Posterior vena cava (tissue), 2 donors: ENCODE results near the gene AJAP1. TPM values are rescaled to one million over a fixed set of nuclear protein-coding genes. Genes with fewer than 3 reads are reported as not detected.
"Not testable (repeated sequence)": the region's sequence is repeated elsewhere in the genome, so short reads cannot be mapped to it uniquely, and the experiment has no call there.

Experiments used
- DNase-seq: peaks from one replicate; pipeline ENCODE4 v3.0.0-alpha.2; 2020; ENCODE audit warnings: low spot score
- intact Hi-C, 2 donors: fragments of 100-400 bp; cut with DNase I; formaldehyde crosslinking; loops; one replicate each; pipeline versions ENCODE4 v1.14.1 to v1.14.2; 2022 to 2023
- total RNA-seq, 2 donors: library from RNA; stranded (reverse); fragmentation: NEBNext Ultra II Directional; extraction: Animal tissue kit (Norgen Biotek cat#: 25700); gene quantifications; one replicate each; pipeline ENCODE4 v1.2.1, GENCODE V29; 2021
- donor health status: DM: yes; HTN: yes; CAD: no.
- donor health status: DM: yes; HTN: yes; CAD: no.

Gene AJAP1
- total RNA-seq, 2 donors from 2014 or later = 0.32 to 0.57 TPM

DNA sequence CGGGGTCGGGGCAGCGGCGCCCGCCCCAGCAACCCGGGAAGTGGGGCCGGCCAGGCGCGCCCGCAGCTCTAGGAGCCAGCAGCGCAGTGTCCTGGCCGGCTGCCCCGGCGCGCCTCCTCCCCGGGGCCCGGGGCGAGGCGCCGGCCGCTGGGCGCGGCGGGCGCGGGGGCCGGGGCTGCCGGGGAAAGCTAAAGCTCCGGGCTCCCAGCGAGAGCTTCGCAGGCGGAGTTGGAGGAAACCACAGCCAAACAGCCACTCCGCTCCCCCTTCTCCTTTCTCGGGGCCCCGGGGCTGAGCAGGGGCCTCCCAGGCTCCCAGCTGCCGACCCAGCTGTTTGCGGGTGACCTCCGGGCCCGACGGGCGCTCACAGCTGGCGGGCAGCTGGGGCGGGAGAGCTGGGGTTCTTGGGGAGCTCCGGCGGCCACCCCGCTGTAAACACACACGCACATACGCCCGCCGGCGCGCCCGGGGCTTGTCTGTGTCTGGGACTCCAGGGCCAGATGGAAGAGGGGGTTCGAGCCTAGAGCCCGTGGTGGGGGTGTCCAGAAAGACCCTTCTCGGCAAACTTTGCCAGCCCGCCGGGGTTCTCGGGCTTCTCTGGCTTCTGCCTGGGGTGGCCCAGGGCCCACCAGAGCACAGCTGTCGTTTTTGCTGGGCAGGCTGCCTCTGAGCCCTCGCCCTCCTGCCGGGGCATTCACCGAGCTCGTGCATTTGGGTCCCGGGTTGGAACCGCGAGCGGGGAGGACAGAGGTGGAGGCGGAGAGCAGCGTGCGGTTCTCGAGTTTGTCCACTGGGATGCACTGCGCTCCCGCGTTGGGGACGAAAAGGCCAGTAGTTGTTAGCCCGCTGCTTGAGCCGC lies 1.5 kb downstream of the AJAP1 start:
- intact Hi-C loops = no loop called here
- DNase-seq = no peak

DNA sequence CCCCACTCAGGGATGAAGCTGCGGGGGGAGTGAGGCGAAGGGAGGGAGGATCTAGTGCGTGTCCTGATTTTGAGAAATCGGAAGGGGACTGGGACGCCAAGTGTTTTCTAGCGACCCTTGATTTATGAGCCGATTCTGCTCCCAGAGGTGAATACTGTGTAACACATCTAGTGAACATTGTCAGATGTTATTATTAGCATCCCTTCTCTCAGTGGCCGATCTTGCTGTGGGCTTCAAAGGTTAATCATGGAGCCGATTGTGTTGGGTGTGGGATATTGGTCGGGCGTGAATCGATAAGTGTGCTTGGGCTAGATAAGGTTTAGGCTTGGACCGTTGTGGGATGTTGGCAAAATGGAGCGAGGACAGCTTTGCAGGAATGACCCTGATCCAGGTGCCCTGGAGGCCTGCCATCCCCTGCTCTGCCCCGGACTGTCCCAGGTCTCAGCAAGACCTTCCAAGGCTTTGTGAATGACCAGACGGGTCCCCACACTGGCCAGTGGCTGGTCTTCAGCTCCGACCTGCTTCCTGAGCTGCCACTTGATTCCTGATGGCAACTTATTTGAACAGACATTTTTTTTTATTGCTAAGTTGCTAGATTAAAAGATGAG lies 2.2 kb downstream of the AJAP1 start:
- intact Hi-C loops = no loop called here
- DNase-seq = no peak

DNA sequence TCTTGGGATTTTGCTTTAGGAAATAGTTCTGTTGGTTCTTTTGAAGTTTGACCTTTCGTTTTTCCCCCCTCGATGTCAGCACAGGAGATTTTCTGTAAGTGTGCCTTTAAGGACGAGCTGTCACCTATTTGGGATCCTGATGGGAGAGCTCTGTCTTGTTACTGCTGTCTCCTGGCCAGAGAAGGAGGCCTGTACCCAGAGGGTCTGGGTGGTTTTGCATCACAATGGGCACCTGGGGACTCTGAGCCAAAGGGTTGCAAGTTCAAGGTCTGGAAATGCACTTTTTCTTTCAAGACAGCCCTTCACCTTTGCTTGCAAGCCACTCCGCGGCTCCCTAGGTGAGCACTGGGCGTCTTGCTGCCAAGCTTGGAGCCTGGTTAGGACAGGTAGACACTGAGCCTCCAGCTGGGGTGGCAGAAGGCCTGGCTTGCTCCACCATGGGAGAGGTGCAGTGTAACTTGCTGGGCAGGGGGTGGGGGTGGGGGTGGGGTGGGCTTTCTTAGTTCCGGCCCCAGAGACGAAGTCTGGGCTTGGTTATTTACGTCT lies 2.9 kb downstream of the AJAP1 start:
- no peak for DNase-seq
- intact Hi-C loops = no loop called here

DNA sequence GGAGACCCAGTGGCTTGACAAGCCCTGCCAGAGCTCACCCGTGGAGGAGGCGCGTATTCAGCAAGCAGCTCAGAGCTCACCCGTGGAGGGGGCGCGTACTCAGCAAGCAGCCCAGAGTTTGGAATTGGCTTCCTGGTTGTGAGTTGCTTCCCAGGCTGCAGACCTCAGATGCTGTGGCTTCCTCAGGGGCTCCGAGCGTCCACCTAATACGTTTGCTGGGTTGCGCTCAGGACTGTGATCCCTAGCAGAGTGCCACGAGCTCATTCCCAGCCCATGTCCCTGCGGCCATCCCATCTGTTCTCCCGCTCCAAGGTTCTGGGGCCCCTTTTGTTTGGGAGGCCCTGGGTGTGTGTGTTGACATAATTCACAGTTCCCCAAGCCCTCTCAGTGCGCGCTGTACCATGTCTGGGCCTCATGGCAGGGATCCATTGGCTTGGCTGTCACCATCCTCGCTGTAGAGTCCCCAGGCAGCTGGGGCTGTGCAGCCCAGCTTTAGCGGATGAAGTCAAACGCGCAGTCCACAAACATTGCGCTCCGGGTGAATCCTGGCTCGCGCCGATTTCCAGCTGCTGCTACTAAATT lies 3.6 kb downstream of the AJAP1 start:
- intact Hi-C loops = no loop called here
- no peak for DNase-seq

DNA sequence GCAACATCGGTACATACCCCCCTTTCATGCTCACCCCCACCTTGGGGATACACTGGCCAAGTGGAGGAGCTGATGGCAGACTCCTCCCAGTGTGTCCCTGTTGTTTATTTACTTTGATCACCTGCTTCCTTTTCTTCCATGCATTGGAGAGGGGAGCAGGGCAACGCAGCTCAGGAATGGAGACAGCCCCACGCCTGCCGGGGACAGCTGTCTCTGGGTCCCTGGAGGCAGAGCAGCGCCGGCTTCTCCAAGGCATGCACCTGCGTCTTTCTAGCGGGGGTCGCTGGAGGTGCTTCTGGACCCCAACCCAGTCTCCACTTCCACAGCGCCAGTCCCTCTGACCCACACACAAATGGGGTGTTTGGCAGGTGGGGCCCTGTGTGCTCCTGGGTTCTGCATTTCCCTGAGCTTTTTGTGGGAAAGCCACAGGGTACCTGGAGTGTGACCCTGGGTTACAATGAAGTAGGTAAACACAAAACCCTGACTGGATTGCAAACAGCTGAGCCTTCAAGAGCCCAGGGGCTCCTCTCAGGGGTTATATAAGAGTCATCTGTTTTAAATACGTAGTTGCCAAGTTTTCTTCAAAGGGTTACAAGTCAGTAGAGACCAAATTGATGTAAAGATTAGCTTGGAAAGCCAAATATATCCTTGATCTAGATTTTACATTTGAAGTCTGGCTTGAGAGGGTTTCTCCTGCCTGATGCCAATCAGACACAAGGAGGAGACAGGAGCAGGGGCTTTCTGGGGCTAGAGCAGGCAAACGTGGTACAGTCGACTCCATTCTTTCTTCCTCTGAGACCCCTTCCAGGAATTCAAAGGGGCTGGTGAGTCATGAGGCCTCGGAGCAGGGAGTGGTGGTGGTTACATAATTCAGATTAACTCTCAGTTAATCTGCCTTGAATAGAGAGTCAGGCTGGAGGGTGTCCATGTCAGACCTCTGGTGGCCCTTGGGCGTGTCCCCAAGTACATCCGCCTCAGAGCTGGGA lies 4.5 kb downstream of the AJAP1 start:
- intact Hi-C loops = no loop called here
- DNase-seq = no peak

DNA sequence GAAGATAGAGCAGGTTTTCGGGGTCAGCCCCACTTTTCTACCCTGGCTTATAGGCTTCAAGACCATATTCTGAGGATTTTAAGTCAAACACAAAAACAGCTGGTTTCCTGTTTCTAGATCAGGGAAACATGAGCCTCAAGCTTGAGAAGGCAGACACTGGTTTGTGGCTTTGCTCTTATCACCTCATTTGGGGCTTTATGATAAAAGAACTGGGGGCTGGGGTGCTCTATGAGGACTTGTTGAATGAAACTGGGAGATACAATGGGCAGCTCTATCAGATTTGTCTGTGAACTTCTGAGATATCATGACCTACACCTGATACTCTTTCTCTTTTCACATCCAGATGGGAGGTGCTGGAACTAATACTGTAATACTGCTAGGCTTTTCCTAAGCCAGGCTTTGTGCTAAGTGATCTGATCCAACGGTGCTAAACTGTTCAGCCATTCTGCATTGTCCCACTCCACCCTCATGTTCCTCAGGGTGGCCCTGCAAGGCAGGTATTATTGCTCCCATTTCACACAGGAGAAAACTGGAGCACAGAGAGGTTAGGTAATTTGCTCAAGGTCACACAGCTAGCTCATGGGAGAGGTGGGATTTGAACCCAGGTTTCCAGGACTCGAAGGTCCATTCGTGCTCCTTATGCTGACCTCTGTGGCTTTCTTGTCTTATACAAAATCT lies 6.6 kb downstream of the AJAP1 start:
- DNase-seq = no peak
- intact Hi-C loops = no loop called here

DNA sequence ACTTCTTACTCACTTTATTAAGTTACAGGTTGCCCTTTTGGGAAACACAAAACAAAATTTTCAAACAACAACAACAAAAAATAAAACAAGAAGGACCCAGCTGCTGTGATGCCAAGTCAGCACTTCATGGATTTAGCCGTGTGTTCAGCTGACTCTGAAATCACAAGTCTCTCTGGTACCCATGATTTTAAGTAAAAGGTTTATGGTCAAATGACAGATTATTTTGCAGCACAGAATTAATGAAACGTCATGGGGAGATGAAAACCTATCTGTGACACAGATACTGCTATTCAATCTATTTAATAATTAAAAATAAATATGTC lies 7.1 kb downstream of the AJAP1 start:
- intact Hi-C loops = no loop called here
- DNase-seq = no peak

DNA sequence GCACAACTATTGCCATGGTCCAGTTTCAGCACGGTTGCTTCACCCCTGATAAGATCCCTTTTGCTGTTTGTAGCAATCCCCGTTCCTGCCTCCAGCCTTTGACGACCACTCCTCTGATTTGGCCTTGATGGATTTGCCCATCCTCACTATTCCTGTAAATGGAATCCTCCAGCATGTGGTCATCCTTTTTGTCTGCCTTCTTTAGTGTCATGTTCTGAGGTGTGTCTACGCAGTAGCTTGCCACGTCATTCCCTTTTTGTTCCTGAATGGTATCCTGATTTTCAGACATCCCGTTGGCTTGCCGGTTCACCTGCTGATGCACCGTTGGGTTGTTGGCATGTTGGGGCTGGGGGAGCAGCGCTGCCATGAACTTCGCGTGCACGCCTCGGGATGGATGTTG lies 7.8 kb downstream of the AJAP1 start:
- intact Hi-C loops = no loop called here
- no peak for DNase-seq

DNA sequence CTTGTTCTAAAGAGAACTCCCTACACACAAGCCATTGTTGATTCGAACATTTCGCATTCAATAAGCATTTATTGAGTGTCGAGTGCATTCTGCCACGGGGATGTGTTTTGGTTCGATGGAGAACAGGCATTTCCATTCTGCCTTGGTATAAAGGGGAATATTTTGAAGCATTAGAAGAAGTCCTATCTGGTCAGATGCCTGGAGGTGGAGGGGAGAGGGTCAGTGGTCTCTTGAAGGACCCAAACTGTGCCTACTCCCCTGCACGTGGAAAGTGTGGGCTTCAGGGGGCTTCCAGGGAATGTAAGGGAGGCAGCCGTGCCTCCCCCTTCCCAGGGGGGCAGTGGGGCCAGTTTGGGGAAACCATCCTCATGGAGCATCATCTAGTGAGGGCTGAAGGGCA lies 8.3 kb downstream of the AJAP1 start:
- intact Hi-C loops = no loop called here
- DNase-seq = no peak

DNA sequence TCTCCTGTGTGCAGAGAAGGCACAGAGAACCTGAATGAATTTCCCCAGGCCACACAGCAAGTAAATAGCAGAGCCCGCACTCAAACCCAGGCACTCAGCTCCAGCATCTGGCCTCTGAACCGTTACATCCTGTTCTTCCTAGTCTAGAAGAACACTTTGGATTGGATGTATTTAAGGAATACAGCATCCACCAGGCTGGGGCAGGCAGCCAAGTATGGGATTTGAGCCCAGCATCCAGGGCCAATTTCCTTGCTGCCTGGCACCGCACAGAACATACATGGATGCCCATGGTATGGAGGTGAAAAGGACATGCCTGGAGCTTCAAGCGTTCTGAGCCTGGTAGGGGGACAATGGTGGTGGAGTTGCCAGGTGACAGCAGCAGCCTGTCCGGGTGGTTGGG lies 9.7 kb downstream of the AJAP1 start:
- DNase-seq = no peak
- intact Hi-C loops = no loop called here

DNA sequence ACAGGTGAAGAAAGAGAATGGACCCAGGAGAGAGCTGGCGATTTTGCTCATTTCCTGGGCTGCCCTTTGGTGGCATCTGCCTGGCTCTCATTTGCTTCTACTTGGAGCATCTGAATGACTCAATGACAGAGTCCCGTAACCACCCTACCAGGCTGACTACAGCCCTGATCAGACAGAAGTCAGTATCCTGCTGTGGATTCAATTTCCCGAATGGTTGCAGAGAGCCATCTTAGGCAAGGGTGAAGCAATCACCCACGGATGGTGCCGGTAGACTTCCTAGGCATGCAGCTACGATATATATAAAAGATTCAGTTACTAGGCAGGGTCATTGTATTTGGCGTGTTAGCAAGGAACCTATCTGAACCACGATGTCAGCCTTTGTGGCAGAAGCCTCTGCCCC lies 10.2 kb downstream of the AJAP1 start:
- intact Hi-C loops = no loop called here
- no peak for DNase-seq

DNA sequence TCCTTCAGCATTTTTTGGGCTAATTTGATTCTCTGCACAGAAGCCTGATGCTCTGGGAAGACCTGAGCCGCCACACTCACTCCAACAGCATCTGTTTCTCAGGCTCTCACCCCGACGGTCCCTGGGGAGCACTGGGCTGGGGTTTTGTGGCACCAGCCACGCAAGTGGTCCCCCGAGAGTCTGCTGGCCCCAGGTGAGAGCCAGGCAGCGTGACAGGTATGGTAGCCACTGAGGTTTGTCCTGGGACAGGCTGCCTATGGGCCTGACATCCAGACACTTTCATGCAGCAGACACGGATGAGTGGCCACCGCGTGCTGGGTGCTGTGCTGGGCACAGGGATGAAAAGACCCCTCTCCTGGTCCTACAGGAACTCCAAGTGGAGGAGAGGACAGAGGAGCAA lies 11.0 kb downstream of the AJAP1 start:
- DNase-seq = no peak
- intact Hi-C loops = no loop called here

DNA sequence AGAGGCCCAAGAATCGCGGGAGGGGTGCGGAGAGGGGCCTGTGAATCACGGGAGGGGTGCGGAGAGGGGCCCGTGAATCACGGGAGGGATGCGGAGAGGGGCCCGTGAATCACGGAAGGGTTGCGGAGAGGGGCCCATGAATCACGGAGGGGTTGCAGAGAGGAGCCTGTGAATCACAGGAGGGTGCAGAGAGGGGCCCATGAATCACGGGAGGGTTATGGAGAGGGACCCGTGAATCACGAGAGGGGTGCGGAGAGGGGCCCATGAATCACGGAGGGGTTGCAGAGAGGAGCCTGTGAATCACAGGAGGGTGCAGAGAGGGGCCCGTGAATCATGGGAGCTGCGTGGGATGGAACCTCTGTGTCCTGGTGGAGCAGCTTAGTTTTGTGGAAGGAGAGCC lies 12.3 kb downstream of the AJAP1 start:
- intact Hi-C loops, DNase-seq: not testable (repeated sequence)

DNA sequence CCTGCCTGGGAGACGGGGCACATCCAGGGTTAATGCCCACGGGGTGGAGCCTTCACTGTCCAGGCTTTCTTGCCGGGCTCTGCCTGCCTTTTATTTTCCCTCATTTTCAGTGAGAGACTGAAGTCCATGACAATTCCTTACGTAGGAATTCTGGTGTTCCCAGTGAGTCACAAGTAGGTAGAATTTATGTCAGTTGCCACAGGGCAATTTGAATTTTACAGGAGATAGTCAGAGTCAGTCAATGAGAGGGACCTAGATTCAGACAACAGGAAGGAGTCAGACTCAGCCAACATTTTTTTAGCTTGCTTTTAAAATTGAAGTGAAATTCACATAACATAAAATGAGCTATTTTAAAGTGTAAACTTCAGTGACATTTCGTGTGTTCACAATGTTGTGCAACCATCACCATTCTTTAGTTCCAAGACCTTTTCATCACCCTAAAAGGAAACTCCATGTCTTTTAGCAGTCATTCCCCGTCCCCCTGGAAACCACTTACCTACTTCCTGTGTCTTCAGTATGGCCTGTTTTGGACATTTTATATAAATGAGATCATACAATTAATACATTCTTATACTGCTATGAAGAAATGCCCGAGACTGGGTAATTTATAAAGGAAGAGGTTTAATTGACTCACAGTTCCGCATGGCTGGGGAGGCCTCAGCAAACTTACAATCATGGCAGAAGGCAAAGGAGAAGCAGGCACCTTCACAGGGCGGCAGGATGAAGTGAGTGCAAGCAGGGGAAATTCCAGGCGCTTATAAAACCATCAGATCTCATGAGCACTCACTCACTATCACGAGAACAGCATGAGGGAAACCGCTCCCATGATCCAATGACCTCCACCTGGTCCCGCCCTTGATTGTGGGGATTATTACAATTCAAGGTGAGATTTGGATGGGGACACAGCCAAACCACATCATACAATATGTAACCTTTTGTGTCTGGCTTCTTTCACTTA lies 14.6 kb downstream of the AJAP1 start:
- DNase-seq = no peak
- intact Hi-C loops = no loop called here

DNA sequence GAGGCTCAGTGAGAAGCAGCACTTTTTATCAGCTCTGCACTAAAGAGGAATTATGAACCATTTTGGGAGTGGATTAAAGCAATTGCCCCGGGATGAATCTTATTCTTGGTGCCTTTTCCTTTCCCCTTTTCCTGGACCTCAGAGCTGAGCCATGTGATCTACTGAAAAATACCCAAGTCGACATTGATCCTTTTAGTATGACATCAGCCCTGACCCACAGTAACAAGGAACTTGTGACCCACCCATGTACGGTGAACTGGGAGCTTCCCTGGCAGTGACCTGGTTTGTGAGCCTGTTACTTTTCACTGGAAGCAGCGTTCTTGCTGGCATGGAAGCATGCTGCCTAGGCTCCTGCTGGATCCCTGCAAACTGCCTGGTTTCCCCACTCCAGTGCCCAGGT lies 15.9 kb downstream of the AJAP1 start:
- DNase-seq = no peak
- intact Hi-C loops = no loop called here

DNA sequence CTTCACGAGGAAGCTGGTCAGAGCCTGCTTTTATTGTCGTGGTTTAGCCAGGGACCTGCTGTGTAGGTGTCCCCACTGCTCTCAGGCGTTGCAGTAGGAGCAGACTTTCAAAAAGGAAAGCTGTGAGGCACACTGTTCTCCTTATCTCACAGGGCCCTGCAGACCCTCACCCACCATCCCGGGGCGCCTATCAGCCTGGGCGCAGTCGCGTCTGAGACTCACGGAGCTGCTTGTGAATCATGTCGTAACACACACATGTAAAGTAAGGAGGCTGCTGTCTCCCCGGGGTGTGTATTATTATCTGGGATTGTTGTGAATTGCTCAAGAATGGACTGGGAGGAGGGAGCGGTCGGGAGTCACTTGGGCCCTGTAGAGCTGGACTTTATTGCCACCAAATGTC lies 17.4 kb downstream of the AJAP1 start:
- intact Hi-C loops = no loop called here
- no peak for DNase-seq

DNA sequence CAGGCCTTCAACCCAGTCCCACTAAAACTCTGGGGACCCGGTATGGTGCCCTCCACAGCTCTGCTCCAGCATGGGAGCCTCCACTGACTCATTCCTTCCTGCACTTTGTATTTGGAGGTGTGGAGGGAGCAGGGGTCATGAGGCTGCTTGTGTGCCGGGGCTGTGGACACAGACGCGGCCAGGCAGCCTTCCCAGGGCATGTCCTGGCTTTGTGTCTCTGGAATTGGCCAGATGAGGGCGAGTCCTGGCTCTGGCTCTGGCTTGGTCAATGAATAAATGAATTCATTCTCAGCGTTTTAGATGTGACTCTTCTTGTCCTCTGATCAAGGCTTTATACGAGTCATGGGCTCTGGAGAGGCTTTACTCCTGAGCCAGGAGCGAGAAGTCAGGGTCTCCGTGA lies 19.1 kb downstream of the AJAP1 start:
- intact Hi-C loops = no loop called here
- no peak for DNase-seq

DNA sequence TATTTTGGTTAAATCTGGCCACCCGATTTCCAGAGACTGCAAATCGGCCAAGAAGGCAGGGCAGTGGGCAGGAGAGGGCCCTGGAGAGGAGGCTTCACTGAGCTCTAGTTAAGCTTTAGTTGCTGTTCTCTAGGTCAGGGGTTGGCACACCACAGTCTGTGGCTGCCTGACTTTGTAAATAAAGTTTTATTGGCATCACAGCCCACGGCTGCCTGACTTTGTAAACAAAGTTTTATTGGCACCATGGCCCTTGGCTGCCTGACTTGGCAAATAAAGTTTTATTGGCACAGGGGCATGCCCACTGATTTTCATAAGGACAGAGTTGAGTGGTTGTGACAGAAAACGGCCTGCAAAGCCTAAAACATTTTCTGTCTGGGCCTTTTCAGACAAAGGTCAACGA lies 19.7 kb downstream of the AJAP1 start:
- no peak for DNase-seq
- intact Hi-C loops = no loop called here
